HepG2 (cell line): Measurements from ENCODE around the gene RTL5. TPM values are rescaled to one million over a fixed set of nuclear protein-coding genes. Genes with fewer than 3 reads are reported as not detected.

ENCODE experiments used
- ATAC-seq: fragments of 200-7000 bp; cut with Tn5 transposase; 3 replicates; pipeline ENCODE4 v1.9.1; 2020; ENCODE audit warnings: mild to moderate bottlenecking, moderate library complexity
- BruUV-seq: library from RNA; stranded (reverse); fragments of 400-500 nt; replicated peaks from 2 replicates; lab custom pipeline; 2021; lab: Mats Ljungman, UMichigan
- CTCF ChIA-PET: fragments of 300-600 bp; formaldehyde crosslinking; extraction: SDS; loops from one replicate; lab custom pipeline; 2021; ENCODE audit warnings: low total read pairs, inconsistent platforms, low intra/inter-chr PET ratio; lab: Yijun Ruan, JAX
- POLR2A ChIA-PET: fragments of 350-600 bp; sonication (Branson Sonifier 250); formaldehyde crosslinking; loops from one replicate; lab custom pipeline; 2020; ENCODE audit warnings: antibody characterized with exemption, inconsistent platforms; lab: Yijun Ruan, JAX
- DNase-seq: peaks from one replicate; pipeline ENCODE4 v3.0.0-alpha.2; 2015; ENCODE audit warnings: low spot score
- FAIRE-seq: peaks from 3 replicates; lab custom pipeline; 2011; peaks lifted over from hg19 to GRCh38; lab: Jason Lieb, UNC
- H2AFZ ChIP-seq: one replicate; pipeline ENCODE4 v1.6.1; 2011; ENCODE audit warnings: low read length, inconsistent platforms
- H3K27ac ChIP-seq: fragments of 300-600 bp; 3 replicates; pipeline ENCODE4 v1.8.0; 2011; ENCODE audit warnings: mixed run types, mild to moderate bottlenecking, mixed read lengths, low read length, inconsistent platforms; ENCODE audit not compliant: insufficient read depth; ENCODE audit errors: extremely low read length
- H3K27me3 ChIP-seq, 2 experiments: fragments of 200-600 bp in 1 of 2; 2 replicates in 1 of 2; 3 replicates in 1 of 2; pipeline versions ENCODE4 v1.6.0 to v1.8.0; 2011; ENCODE audit warnings: low read length in 2 of 2, mild to moderate bottlenecking in 2 of 2, moderate library complexity in 2 of 2, inconsistent platforms in 1 of 2; ENCODE audit not compliant: insufficient read depth in 2 of 2, control insufficient read depth in 1 of 2
- H3K36me3 ChIP-seq, 2 experiments: fragments of 200-600 bp in 1 of 2; replicated peaks in 1 of 2; 2 replicates in 1 of 2; 3 replicates in 1 of 2; pipeline versions ENCODE4 v1.5.1 to v1.8.0; 2011; ENCODE audit warnings: low read length in 2 of 2, inconsistent platforms in 1 of 2; ENCODE audit not compliant: insufficient read depth in 2 of 2, control insufficient read depth in 1 of 2
- H3K4me1 ChIP-seq: 2 replicates; pipeline ENCODE4 v1.5.1; 2012; ENCODE audit warnings: low read length, inconsistent platforms; ENCODE audit not compliant: insufficient read depth
- H3K4me2 ChIP-seq: 2 replicates; pipeline ENCODE4 v1.6.0; 2011; ENCODE audit warnings: low read depth, low read length, inconsistent platforms
- H3K4me3 ChIP-seq, 3 experiments: fragments of 200-600 bp in 1 of 3; sonication (generic), shearing (Covaris generic) in 1 of 3; replicated peaks in 1 of 3; 2 replicates each; pipeline ENCODE4 v1.5.1; 2011 to 2016; ENCODE audit warnings: low read length in 3 of 3, inconsistent platforms in 2 of 3, low read depth in 2 of 3, mild to moderate bottlenecking in 2 of 3, control low read depth in 1 of 3, mixed read lengths in 1 of 3; ENCODE audit not compliant: insufficient read depth in 1 of 3
- H3K79me2 ChIP-seq: one replicate; pipeline ENCODE4 v1.6.1; 2011; ENCODE audit warnings: low read length, inconsistent platforms; ENCODE audit not compliant: insufficient read depth
- H3K9ac ChIP-seq: 2 replicates; pipeline ENCODE4 v1.6.0; 2011; ENCODE audit warnings: mild to moderate bottlenecking, low read depth, low read length, inconsistent platforms; ENCODE audit not compliant: insufficient read depth
- H3K9me3 ChIP-seq: 2 replicates; pipeline ENCODE4 v1.5.1; 2012; ENCODE audit warnings: mild to moderate bottlenecking, low read length
- H4K20me1 ChIP-seq: 2 replicates; pipeline ENCODE4 v1.6.0; 2011; ENCODE audit warnings: inconsistent platforms, mild to moderate bottlenecking, low read length, moderate library complexity; ENCODE audit not compliant: insufficient read depth
- CC2D1A ChIP-seq: sonication (generic); formaldehyde crosslinking; IDR thresholded peaks from 2 replicates; pipeline ENCODE4 v1.8.1; 2023; ENCODE audit warnings: mild to moderate bottlenecking, missing genetic modification reagents
- CSRNP1 ChIP-seq: sonication (generic); formaldehyde crosslinking; IDR thresholded peaks from 2 replicates; pipeline ENCODE4 v1.8.1; 2023; ENCODE audit warnings: mild to moderate bottlenecking, missing genetic modification reagents
- FOSL2 ChIP-seq: sonication (generic); formaldehyde crosslinking; IDR thresholded peaks from 2 replicates; pipeline ENCODE4 v1.4.0; 2020; ENCODE audit warnings: missing genetic modification reagents
- HOXA5 ChIP-seq: sonication (generic); formaldehyde crosslinking; IDR thresholded peaks from 2 replicates; pipeline ENCODE4 v1.4.0; 2020; ENCODE audit warnings: missing genetic modification reagents
- MATR3 ChIP-seq: sonication (generic); formaldehyde crosslinking; IDR thresholded peaks from 2 replicates; pipeline ENCODE4 v1.4.0; 2020; ENCODE audit warnings: missing genetic modification reagents
- STAG1 ChIP-seq: sonication (generic); formaldehyde crosslinking; IDR thresholded peaks from 2 replicates; pipeline ENCODE4 v1.4.0; 2020; ENCODE audit warnings: missing genetic modification reagents
- ZBTB4 ChIP-seq: sonication (generic); formaldehyde crosslinking; IDR thresholded peaks from 2 replicates; pipeline ENCODE4 v1.4.0; 2020; ENCODE audit warnings: missing genetic modification reagents, mild to moderate bottlenecking, borderline replicate concordance
- ZFP36L2 ChIP-seq: sonication (generic); formaldehyde crosslinking; IDR thresholded peaks from 2 replicates; pipeline ENCODE4 v1.4.0; 2020; ENCODE audit warnings: missing genetic modification reagents
- ZIK1 ChIP-seq: sonication (generic); formaldehyde crosslinking; IDR thresholded peaks from 2 replicates; pipeline ENCODE4 v1.5.0; 2020; ENCODE audit warnings: mild to moderate bottlenecking, low read depth, missing genetic modification reagents, borderline replicate concordance
- ZNF121 ChIP-seq: sonication (generic); formaldehyde crosslinking; IDR thresholded peaks from 2 replicates; pipeline ENCODE4 v1.5.0; 2020; ENCODE audit warnings: mild to moderate bottlenecking, missing genetic modification reagents
- ZNF382 ChIP-seq: sonication (generic); formaldehyde crosslinking; IDR thresholded peaks from 2 replicates; pipeline ENCODE4 v1.5.0; 2020; ENCODE audit warnings: missing genetic modification reagents, mild to moderate bottlenecking, borderline replicate concordance
- WGBS: methylation state at CpG from one replicate; pipeline ENCODE4 v1.1.6; 2017; ENCODE audit warnings: low lambda C conversion rate; 5-methylcytosine and 5-hydroxymethylcytosine counted together
- in situ Hi-C: cut with HindIII; loops from 2 replicates; pipeline ENCODE4 v1.10.0; 2017; ENCODE audit warnings: low pct_unique_long_range_greater_than_20kb; ENCODE audit not compliant: extremely low pct_ligation_motif_present
- intact Hi-C: fragments of 100-400 bp; cut with micrococcal nuclease; formaldehyde crosslinking; loops from one replicate; pipeline ENCODE4 v1.10.0; 2022; ENCODE audit not compliant: unreplicated experiment
- polyA plus RNA-seq, 8 experiments: library from polyadenylated mRNA; depleted of rRNA in 3 of 8; stranded (reverse) in 7 of 8; unstranded in 1 of 8; fragments of >200 nt; fragmentation: Illumina TruSeq in 4 of 8; extraction: Trizol in 4 of 8; gene quantifications; 2 replicates each; pipeline versions ENCODE4 v1.2.1 to v1.2.3, GENCODE V29; 2011 to 2016; ENCODE audit warnings: low read depth in 4 of 8, missing spikeins in 1 of 8, mixed read lengths in 1 of 8; ENCODE audit not compliant: insufficient read depth in 1 of 8
- total RNA-seq, 5 experiments: library from RNA; depleted of rRNA; stranded (reverse); fragments of >200 nt; fragmentation: Illumina TruSeq; extraction: Trizol; gene quantifications; 2 replicates each; pipeline ENCODE4 v1.2.3, GENCODE V29; 2016; ENCODE audit warnings: low read depth in 1 of 5

RTL5 gene
- total and polyA plus RNA-seq, 2 of the 13 experiments (the other 11 are each of a cell fraction or from before 2014, with no cell fraction given): not detected

GRCh38 chrX:72129661-72130060 lies 2.1 kb downstream of the RTL5 start:
- H3K4me3 ChIP-seq: no peak overlapping the region
- BruUV-seq: no TSS peak
- H3K79me2 ChIP-seq: no peaks in the 10 kb centered on the region
- intact Hi-C loops: loop anchor here (5.0 kb wide), 1 partner anchor 112 kb away; no protein-coding TSS in a partner anchor
- H3K27me3 ChIP-seq: peaks cover 0 to 12% of the 10 kb centered on the region in 2 experiments; a peak in 4 of 5 replicates
- no peaks in the 10 kb centered on the region for H3K36me3 ChIP-seq
- ChIA-PET POLR2A (no interaction called here), CTCF (no interaction called here)
- no peaks in the 10 kb centered on the region for H3K4me1 ChIP-seq
- WGBS: 70% methylated on average over 6 of the region's 16 CpGs
- H3K4me2 ChIP-seq: no peak overlapping the region
- H3K9ac ChIP-seq: no peak overlapping the region
- in situ Hi-C loops: loop anchor here (10.0 kb wide), 1 partner anchor 135 kb away; no protein-coding TSS in a partner anchor
- DNase-seq (no peak), FAIRE-seq (no peak), ATAC-seq (no peak)
- TF ChIP-seq ZNF121 (no peak), CSRNP1 (CRISPR knock-in tag) (no peak), STAG1 (CRISPR knock-in tag) (no peak), ZFP36L2 (no peak), ZIK1 (no peak), MATR3 (CRISPR knock-in tag) (no peak), ZNF382 (no peak), ZBTB4 (CRISPR knock-in tag) (no peak), FOSL2 (no peak), CC2D1A (CRISPR knock-in tag) (no peak), HOXA5 (CRISPR knock-in tag) (no peak)
- H2AFZ ChIP-seq: no peak overlapping the region
- no peak overlapping the region for H3K27ac ChIP-seq
- H4K20me1 ChIP-seq: no peaks in the 10 kb centered on the region
- no peaks in the 10 kb centered on the region for H3K9me3 ChIP-seq
